Activated CD8-positive, alpha-beta T cell treated with anti-CD3 and anti-CD28 coated beads for 36 hours (primary cell): ENCODE measurements around the gene CD177. TPM values are rescaled to one million over a fixed set of nuclear protein-coding genes. Genes with fewer than 3 reads are reported as not detected.
"Not testable (repeated sequence)": the region's sequence is repeated elsewhere in the genome, so short reads cannot be mapped to it uniquely, and the experiment has no call there.

Experiments
- ATAC-seq: fragments of 200-7000 bp; cut with Tn5 transposase; one replicate; pipeline ENCODE4 v1.10.0; 2021; ENCODE audit warnings: mild to moderate bottlenecking, moderate library complexity
- CTCF ChIA-PET: fragments of 350-600 bp; sonication (Branson Sonifier 250); formaldehyde crosslinking; loops from one replicate; lab custom pipeline; 2021; ENCODE audit warnings: antibody characterized with exemption; lab: Charles Lee
- POLR2A ChIA-PET: fragments of 350-600 bp; sonication (Branson Sonifier 250); formaldehyde crosslinking; loops from one replicate; lab custom pipeline; 2021; ENCODE audit warnings: antibody characterized with exemption; lab: Charles Lee
- DNase-seq: peaks from one replicate; pipeline ENCODE4 v3.0.0-alpha.2; 2020
- H3K27ac Mint-ChIP-seq: one replicate; pipeline ENCODE4 v1.8.0; 2021; ENCODE audit warnings: mild to moderate bottlenecking, mixed read lengths
- H3K27me3 Mint-ChIP-seq: one replicate; pipeline ENCODE4 v1.8.0; 2021; ENCODE audit warnings: mixed read lengths
- H3K36me3 Mint-ChIP-seq: one replicate; pipeline ENCODE4 v1.8.0; 2021; ENCODE audit warnings: low read depth, mixed read lengths
- H3K4me1 Mint-ChIP-seq: one replicate; pipeline ENCODE4 v1.8.0; 2021; ENCODE audit warnings: low read depth, mixed read lengths
- H3K4me3 Mint-ChIP-seq: one replicate; pipeline ENCODE4 v1.8.0; 2021; ENCODE audit warnings: mild to moderate bottlenecking, moderate library complexity, mixed read lengths
- H3K9me3 Mint-ChIP-seq: one replicate; pipeline ENCODE4 v1.8.0; 2021; ENCODE audit warnings: mixed read lengths
- CTCF ChIP-seq: fragments of 200-600 bp; IDR thresholded peaks from one replicate; pipeline ENCODE4 v1.8.0; 2022; ENCODE audit warnings: antibody characterized with exemption, mild to moderate bottlenecking
- intact Hi-C: fragments of 100-400 bp; cut with micrococcal nuclease; formaldehyde crosslinking; loops from one replicate; pipeline ENCODE4 v1.10.0; 2022
- total RNA-seq, 2 experiments: library from RNA; stranded (reverse); gene quantifications; one replicate each; pipeline ENCODE4 v1.2.3, GENCODE V29; 2021

Gene CD177
- total RNA-seq, 2 experiments from 2014 or later, result not detected

GRCh38 chr19:43329989-43330388, 23.5 kb upstream of the CD177 start:
- Mint-ChIP-seq H3K4me1 (no peaks in the 10 kb centered on the region), H3K4me3 (no peak overlapping the region), H3K36me3 (no peaks in the 10 kb centered on the region), H3K27ac (no peak overlapping the region), H3K27me3 (peaks cover 1% of the 10 kb centered on the region), H3K9me3 (no peaks in the 10 kb centered on the region)
- intact Hi-C loops, result no loop called here
- ATAC-seq (no peak), DNase-seq (no peak)
- TF ChIP-seq CTCF, result no peak
- POLR2A ChIA-PET, result no interaction called here
- CTCF ChIA-PET, result no interaction called here

DNA sequence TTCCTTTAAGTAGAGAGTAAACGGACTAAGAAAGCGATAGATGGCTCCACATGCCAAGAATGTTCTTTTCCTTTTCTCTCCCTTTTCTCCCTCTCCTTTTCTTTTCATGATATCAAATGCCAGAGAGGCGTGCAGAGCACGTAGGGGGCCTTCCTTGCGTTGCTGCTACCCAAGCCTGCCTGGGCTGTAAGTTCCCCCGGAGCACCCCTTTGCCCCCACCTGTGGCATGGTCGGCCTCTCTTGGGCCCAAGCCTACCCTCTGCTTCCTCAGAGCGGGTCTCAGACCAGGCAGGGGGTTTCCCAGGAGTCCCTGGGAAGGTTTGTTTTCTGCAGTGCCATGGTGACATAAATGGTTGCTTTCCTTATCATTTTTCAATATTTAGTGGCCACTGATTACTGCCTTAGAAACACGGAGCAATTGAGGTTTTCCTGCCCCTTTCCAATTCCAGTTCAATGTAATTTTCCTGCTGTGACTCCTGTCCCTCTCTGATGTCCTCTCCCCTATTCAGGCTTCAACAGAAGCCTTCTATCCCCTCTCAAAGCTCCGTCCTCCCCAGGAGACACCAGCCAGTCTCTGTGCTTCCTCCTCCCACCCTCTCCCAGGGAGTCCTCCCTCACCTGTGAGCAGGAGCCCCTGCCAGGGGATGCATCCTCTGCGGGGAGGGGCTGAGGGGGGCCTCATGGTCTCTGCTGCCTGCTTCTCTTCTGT, 22.6 kb upstream of the CD177 start:
- intact Hi-C loops, result no loop called here
- ChIA-PET CTCF (no interaction called here), POLR2A (no interaction called here)
- H3K4me3 Mint-ChIP-seq, result no peak overlapping the region
- H3K9me3 Mint-ChIP-seq, result no peaks in the 10 kb centered on the region
- ATAC-seq (no peak), DNase-seq (no peak)
- no peaks in the 10 kb centered on the region for H3K36me3 Mint-ChIP-seq
- H3K27me3 Mint-ChIP-seq, result peaks cover 1% of the 10 kb centered on the region
- no peak for TF ChIP-seq CTCF
- H3K4me1 Mint-ChIP-seq, result no peaks in the 10 kb centered on the region
- H3K27ac Mint-ChIP-seq, result no peak overlapping the region

DNA sequence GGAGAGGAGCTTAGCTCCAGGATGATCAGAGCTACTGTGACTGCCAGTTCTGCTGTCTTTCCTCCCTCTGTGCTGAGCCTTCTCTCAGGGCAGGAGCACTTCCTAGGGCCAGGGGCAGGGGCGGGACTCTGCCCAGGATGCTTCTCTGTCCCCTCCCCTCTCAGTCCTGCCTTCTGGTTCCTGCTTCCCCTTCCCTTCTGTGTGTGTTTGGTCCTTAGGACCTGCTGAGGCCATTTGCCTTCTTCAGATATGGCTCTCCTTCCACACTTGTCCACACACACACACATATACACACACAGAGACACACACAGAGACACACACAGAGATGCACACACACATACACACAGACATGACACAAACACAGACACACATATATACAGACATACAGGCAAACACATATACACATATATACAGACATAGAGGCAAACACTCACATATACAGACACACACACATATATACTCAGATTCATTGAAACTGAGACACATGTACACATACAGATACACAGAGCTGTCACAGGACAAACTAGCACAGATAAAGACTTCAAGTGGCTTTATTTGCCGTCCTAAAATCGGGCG, 22.0 kb upstream of the CD177 start:
- Mint-ChIP-seq H3K27ac (no peak overlapping the region), H3K27me3 (peaks cover 3% of the 10 kb centered on the region), H3K4me1 (no peaks in the 10 kb centered on the region), H3K9me3 (no peaks in the 10 kb centered on the region), H3K4me3 (no peak overlapping the region), H3K36me3 (no peaks in the 10 kb centered on the region)
- no peak for DNase-seq
- ATAC-seq, result no peak
- no peak for TF ChIP-seq CTCF
- ChIA-PET POLR2A (no interaction called here), CTCF (no interaction called here)
- intact Hi-C loops, result no loop called here

DNA sequence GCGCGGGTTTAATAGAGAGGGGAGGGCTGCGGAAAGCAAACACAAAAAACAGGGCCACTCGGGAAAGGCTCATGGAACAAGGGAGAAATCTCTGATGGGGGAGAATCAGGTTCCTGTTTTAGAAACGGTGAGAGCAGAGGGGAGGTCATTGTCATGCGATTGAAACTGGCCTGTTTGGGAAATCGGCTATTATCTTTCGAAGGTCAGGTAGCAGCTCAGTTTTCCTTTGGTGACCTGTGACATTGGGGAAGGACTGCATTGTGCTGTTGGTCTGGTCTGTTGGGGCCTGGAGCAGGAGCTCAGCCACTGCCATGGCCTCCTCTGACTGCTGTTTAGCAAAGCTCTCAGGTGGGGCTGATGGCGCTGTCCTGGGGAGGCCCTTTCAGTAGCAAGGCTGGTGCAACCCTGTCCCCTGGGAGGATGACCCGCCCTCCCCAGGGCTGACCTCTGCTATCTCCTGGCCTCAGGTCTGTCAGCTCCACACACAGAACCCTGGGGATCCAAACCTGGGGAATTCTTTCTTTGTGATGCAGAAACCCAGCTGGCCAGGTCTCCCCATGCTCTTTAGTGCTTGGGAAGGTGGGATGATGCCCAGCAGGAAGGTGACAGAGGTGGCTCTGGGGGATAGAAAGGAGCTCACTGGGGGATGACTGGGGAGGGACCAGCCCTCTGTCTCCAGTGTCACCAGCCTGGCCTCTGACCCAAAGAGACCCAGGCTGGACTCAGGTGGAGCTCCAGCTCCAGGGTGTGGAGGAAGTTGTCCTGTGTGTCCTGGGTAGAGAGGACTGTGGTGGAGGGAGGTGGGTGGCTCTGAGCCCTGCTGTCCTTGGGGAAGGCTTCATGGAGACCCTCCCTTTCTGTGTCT, 21.2 kb upstream of the CD177 start:
- Mint-ChIP-seq H3K27ac (no peak overlapping the region), H3K27me3 (peaks cover 3% of the 10 kb centered on the region), H3K4me1 (no peaks in the 10 kb centered on the region), H3K36me3 (no peaks in the 10 kb centered on the region), H3K9me3 (no peaks in the 10 kb centered on the region), H3K4me3 (no peak overlapping the region)
- no peak for TF ChIP-seq CTCF
- DNase-seq, result no peak
- ChIA-PET CTCF (no interaction called here), POLR2A (no interaction called here)
- no peak for ATAC-seq
- intact Hi-C loops, result no loop called here

- H3K9me3 Mint-ChIP-seq, H3K4me3 Mint-ChIP-seq, H3K27ac Mint-ChIP-seq, H3K4me1 Mint-ChIP-seq, ATAC-seq, H3K36me3 Mint-ChIP-seq, POLR2A ChIA-PET, DNase-seq, intact Hi-C loops, CTCF ChIA-PET: not testable (repeated sequence)
- peaks cover 11% of the 10 kb centered on the region for H3K27me3 Mint-ChIP-seq
Measured at GRCh38 chr19:43336508-43336907, 17.0 kb upstream of the CD177 start.
